Measurements from ENCODE around the gene KANSL3.
"Not testable (repeated sequence)": the region's sequence is repeated elsewhere in the genome, so short reads cannot be mapped to it uniquely, and the experiment has no call there.

The KANSL3 gene

DNA sequence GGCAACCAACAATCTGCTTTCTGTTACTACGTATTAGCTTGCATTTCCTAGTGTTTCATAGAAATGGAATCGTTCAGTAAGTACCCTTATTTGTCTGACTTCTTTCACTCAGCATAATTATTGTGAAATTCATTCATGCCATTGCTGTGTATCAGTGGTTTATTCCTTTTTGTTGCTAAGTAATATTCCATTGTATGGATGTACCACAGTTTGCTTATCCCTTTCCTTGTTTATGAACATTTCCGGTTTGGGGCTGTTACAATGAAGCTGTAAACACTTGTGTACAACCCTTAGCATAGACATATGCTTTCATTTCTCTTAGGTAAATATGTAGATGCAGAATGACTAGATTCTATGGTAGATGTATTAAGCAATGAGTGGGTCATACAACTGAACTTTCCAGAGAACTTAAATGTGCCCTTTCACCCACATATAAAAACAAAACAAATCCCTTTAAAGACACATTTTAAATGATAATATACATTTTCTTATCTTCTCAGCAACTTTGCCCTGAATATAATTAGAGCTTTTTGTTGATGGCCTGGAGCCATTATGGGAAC, 26.3 kb upstream of the KANSL3 start:
- TF ChIP-seq LEF1 (IDR thresholded peaks at IDR 0.05; ENCODE audit: borderline replicate concordance) (no peak), SUZ12 (IDR thresholded peaks at IDR 0.05) (no peak), CTBP1 (IDR thresholded peaks at IDR 0.05; ENCODE audit: borderline replicate concordance) (no peak), L3MBTL2 (conservative IDR thresholded peaks at IDR 0.05) (no peak), SP1 (IDR thresholded peaks at IDR 0.05) (no peak), FOXA1 (IDR thresholded peaks at IDR 0.05) (no peak)
- TF ChIP-seq, protein P1, sequence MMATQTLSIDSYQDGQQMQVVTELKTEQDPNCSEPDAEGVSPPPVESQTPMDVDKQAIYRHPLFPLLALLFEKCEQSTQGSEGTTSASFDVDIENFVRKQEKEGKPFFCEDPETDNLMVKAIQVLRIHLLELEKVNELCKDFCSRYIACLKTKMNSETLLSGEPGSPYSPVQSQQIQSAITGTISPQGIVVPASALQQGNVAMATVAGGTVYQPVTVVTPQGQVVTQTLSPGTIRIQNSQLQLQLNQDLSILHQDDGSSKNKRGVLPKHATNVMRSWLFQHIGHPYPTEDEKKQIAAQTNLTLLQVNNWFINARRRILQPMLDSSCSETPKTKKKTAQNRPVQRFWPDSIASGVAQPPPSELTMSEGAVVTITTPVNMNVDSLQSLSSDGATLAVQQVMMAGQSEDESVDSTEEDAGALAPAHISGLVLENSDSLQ (IDR thresholded peaks at IDR 0.05), result no peak
- ChIA-PET POLR2A (no interaction called here), CTCF (no interaction called here)
- no peak for DNase-seq (ENCODE audit: extremely low spot score)

DNA sequence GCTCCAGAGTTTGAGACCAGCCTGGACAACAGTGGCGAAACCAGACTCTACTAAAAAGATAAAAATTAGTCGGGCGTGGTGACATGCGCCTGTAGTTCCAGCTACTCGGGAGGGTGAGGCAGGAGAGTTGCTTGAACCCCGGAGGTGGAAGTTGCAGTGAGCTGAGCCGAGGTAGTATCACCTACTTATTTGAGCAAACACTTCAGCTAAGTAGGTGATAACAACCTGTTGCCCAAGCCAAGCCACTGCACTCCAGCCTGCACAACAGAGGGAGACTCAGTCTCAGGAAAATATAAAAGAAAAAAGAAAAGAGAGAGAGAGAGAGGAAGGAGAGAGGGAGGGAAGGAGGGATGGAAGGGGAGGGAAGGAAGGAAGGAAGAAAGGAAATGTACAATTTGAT, 25.7 kb upstream of the KANSL3 start:
- ChIA-PET POLR2A (no interaction called here), CTCF (interaction anchor here (0.7 kb wide), 1 partner anchor 271 kb away, joined by 5 read pairs; no protein-coding TSS in a partner anchor)
- no peak for TF ChIP-seq SP1 (IDR thresholded peaks at IDR 0.05)
- TF ChIP-seq LEF1 (IDR thresholded peaks at IDR 0.05; ENCODE audit: borderline replicate concordance), result no peak
- no peak for TF ChIP-seq TARDBP (IDR thresholded peaks at IDR 0.05)
- TF ChIP-seq ZNF384 (IDR thresholded peaks at IDR 0.05), result no peak
- TF ChIP-seq ELF4 (IDR thresholded peaks at IDR 0.05), result no peak
- TF ChIP-seq ARNT (IDR thresholded peaks at IDR 0.05), result no peak
- TF ChIP-seq BHLHE40 (IDR thresholded peaks at IDR 0.05; ENCODE audit: borderline replicate concordance), result no peak
- TF ChIP-seq, protein P1 (IDR thresholded peaks at IDR 0.05), result no peak
- no peak for TF ChIP-seq FOXM1 (IDR thresholded peaks at IDR 0.05; ENCODE audit: borderline replicate concordance)
- TF ChIP-seq SUZ12 (IDR thresholded peaks at IDR 0.05), result no peak
- no peak for DNase-seq (ENCODE audit: extremely low spot score)

DNA sequence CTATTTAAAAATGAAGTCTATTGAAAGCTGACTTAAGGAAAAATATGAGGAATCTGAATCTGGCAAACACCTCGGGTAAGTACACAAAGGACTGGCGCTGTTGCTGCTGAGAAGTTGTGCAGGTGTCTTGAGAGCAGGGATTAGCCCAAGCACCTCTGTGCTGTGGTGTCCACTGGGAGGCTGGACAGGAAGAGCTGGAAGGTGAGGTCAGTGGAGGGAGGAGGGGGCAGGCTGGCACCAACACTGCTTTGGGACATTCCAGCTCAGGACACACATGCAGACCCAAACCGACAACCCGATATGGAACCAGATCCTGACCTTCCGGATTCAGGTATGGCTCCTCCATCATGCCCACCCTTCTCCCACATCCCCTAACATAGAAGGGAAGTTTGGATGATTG, 25.1 kb upstream of the KANSL3 start:
- TF ChIP-seq FOXA1 (IDR thresholded peaks at IDR 0.05), result no peak
- TF ChIP-seq FOXM1 (IDR thresholded peaks at IDR 0.05; ENCODE audit: borderline replicate concordance), result no peak
- no peak for TF ChIP-seq SUZ12 (IDR thresholded peaks at IDR 0.05)
- TF ChIP-seq ARNT (IDR thresholded peaks at IDR 0.05), result no peak
- TF ChIP-seq ZNF384 (IDR thresholded peaks at IDR 0.05), result no peak
- no peak for TF ChIP-seq TARDBP (IDR thresholded peaks at IDR 0.05)
- TF ChIP-seq NFRKB (IDR thresholded peaks at IDR 0.05), result no peak
- TF ChIP-seq HDGF (IDR thresholded peaks at IDR 0.05; ENCODE audit: borderline replicate concordance), result no peak
- TF ChIP-seq CTBP1 (IDR thresholded peaks at IDR 0.05; ENCODE audit: borderline replicate concordance), result no peak
- no peak for TF ChIP-seq L3MBTL2 (conservative IDR thresholded peaks at IDR 0.05)
- TF ChIP-seq, protein P1 (IDR thresholded peaks at IDR 0.05), result no peak
- no peak for TF ChIP-seq SP1 (IDR thresholded peaks at IDR 0.05)
- no peak for TF ChIP-seq LEF1 (IDR thresholded peaks at IDR 0.05; ENCODE audit: borderline replicate concordance)
- no peak for TF ChIP-seq BHLHE40 (IDR thresholded peaks at IDR 0.05; ENCODE audit: borderline replicate concordance)
- TF ChIP-seq FOXK2 (IDR thresholded peaks at IDR 0.05), result no peak
- no peak for TF ChIP-seq ELF4 (IDR thresholded peaks at IDR 0.05)
- ChIA-PET CTCF (interaction anchor here (0.7 kb wide), 1 partner anchor 270 kb away, joined by 5 read pairs; no protein-coding TSS in a partner anchor), POLR2A (no interaction called here)
- DNase-seq (ENCODE audit: extremely low spot score), result no peak

DNA sequence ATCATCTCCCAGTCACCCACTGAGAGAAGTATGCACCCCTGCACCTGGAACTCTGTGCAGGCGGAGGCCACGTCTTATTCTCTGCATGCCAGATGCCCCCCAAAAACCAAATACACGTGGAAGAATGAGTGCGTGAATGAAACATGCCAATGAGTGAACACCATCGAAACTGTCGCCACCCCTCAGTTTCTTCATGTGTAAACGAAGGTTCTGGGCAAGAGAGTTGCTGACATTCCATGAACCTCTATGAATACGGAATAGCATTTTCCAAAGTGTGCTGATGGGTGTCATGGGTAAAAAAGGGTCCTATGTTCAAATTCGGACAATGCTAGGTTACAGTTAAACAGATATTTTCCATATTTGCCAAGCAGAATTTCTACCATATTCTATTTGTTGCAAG, 24.2 kb upstream of the KANSL3 start:
- no peak for TF ChIP-seq ZNF384 (IDR thresholded peaks at IDR 0.05)
- TF ChIP-seq CTBP1 (IDR thresholded peaks at IDR 0.05; ENCODE audit: borderline replicate concordance), result no peak
- no peak for TF ChIP-seq FOXA1 (IDR thresholded peaks at IDR 0.05)
- TF ChIP-seq ELF4 (IDR thresholded peaks at IDR 0.05), result no peak
- no peak for TF ChIP-seq FOXK2 (IDR thresholded peaks at IDR 0.05)
- TF ChIP-seq NFRKB (IDR thresholded peaks at IDR 0.05), result no peak
- TF ChIP-seq L3MBTL2 (conservative IDR thresholded peaks at IDR 0.05), result no peak
- no peak for TF ChIP-seq SUZ12 (IDR thresholded peaks at IDR 0.05)
- TF ChIP-seq HDGF (IDR thresholded peaks at IDR 0.05; ENCODE audit: borderline replicate concordance), result no peak
- no peak for TF ChIP-seq BHLHE40 (IDR thresholded peaks at IDR 0.05; ENCODE audit: borderline replicate concordance)
- ChIA-PET CTCF (no interaction called here), POLR2A (no interaction called here)
- DNase-seq (ENCODE audit: extremely low spot score), result no peak

DNA sequence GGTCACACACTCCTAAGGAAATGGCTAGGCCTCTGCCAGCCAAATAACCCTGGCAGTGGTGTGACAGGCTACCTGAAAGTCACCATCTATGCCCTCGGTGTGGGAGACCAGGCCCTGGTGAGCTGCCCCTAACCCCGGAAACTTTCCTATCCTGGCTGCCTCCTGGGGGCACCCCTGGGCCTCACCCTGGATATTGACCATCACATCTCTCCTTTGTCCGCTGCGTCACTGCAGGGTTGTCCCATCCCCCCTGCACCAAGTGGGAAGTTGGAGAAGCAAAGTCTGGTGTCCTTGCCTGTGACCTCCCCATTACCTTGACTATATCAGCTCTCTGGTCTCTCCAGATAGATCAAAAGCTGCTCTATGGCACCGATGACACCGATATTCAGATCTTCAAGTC, 23.2 kb upstream of the KANSL3 start:
- CTCF ChIA-PET, result no interaction called here
- no peak for TF ChIP-seq NFRKB (IDR thresholded peaks at IDR 0.05)
- no peak for DNase-seq (ENCODE audit: extremely low spot score)
- POLR2A ChIA-PET, result no interaction called here

DNA sequence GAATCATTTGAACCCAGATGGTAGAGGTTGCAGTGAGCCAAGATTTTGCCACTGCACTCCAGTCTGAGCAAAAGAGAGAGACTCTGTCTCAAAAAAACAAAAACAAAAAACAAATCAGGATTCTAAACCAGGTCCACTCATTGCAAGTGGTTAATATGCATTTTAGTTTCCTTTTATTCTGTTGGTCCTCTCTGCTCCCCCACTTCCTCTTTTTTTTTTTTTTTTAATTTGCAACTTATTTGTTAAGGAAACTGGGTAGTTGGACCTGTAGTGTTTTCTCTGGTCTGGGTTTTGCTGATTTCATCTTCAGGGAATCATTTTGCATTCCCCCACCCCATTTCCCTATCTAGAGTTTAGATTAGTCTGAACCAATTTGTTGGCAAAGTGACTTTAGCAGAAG, 18.4 kb upstream of the KANSL3 start:
- DNase-seq (ENCODE audit: extremely low spot score), result no peak
- TF ChIP-seq HDGF (IDR thresholded peaks at IDR 0.05; ENCODE audit: borderline replicate concordance) (no peak), SP1 (IDR thresholded peaks at IDR 0.05) (no peak), LEF1 (IDR thresholded peaks at IDR 0.05; ENCODE audit: borderline replicate concordance) (no peak), NFRKB (IDR thresholded peaks at IDR 0.05) (no peak)
- ChIA-PET POLR2A (no interaction called here), CTCF (no interaction called here)

DNA sequence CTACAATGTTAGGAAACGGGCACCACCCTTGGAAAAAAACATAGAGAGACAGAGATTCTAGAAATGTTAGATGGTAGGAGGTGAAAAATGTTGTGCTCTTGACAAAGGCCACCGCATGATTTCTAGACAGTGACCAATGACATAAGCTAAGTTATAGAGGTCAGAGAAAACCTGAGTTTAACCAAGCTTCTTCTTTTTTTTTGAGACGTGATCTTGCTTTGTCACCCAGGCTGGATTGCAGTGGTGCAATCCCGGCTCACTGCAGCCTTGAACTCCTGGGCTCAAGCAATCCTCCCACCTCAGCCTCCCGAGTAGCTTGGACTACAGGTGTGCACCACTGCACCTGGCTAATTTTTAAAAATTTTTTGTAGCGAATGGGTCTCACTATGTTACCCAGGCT, 17.4 kb upstream of the KANSL3 start:
- no peak for DNase-seq (ENCODE audit: extremely low spot score)

DNA sequence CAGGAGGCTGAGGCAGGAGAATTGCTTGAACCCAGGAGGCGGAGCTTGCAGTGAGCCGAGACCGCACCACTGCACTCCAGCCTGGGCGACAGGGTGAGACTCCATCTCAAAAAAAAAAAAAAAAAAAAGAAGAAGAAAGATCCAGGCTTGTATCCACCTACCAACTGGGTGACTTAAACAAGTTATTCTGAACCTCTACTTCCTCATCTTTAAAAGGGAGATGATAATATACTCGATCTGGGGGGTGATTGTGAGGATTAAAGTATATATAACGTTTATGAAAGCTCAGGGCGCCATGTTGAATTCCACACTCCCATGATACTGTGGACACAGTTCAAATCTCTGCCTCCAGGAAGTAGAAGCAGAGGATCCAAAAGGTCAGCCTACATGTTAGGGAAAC, 16.7 kb upstream of the KANSL3 start:
- POLR2A ChIA-PET; DNase-seq (ENCODE audit: extremely low spot score); CTCF ChIA-PET: not testable (repeated sequence)

More for the DNA sequence above, 17.4 kb upstream of the KANSL3 start:
- ChIA-PET POLR2A (no interaction called here), CTCF (no interaction called here)
- TF ChIP-seq BHLHE40 (IDR thresholded peaks at IDR 0.05; ENCODE audit: borderline replicate concordance) (no peak), SUZ12 (IDR thresholded peaks at IDR 0.05) (no peak)

All from HEK293T (cell line).